ENCODE data around the gene WBP4.

WBP4 gene

GRCh38 chr13:41049480-41050440, 11.5 kb upstream of the WBP4 start:
- DNase-seq: no peak

GRCh38 chr13:41052441-41052840, 8.9 kb upstream of the WBP4 start:
- DNase-seq: no peak

GRCh38 chr13:41053384-41053826, 7.9 kb upstream of the WBP4 start:
- no peak for DNase-seq

- no peak for DNase-seq
Measured at GRCh38 chr13:41054212-41054877, 7.0 kb upstream of the WBP4 start.

- DNase-seq: no peak
Measured at GRCh38 chr13:41054919-41055619, 6.2 kb upstream of the WBP4 start.

GRCh38 chr13:41056194-41056593, 5.1 kb upstream of the WBP4 start:
- no peak for DNase-seq

GRCh38 chr13:41056826-41057711, 4.2 kb upstream of the WBP4 start:
- DNase-seq: no peak

GRCh38 chr13:41058295-41059070, 2.8 kb upstream of the WBP4 start:
- DNase-seq: no peak

- DNase-seq: peak; percentile 61
Measured at GRCh38 chr13:41059456-41060081, 1.7 kb upstream of the WBP4 start.

GRCh38 chr13:41060082-41060723, 1.1 kb upstream of the WBP4 start:
- peak; percentile 93 for DNase-seq

GRCh38 chr13:41060724-41061074, 610 bp upstream of the WBP4 start:
- peak; percentile 93 for DNase-seq

- DNase-seq: no peak
Measured at GRCh38 chr13:41061914-41062837, 867 bp downstream of the WBP4 start.

GRCh38 chr13:41064493-41064892, 3.2 kb downstream of the WBP4 start:
- DNase-seq: no peak

GRCh38 chr13:41065078-41065477, 3.8 kb downstream of the WBP4 start:
- no peak for DNase-seq

GRCh38 chr13:41074523-41074922, 13.2 kb downstream of the WBP4 start:
- DNase-seq: no peak

- no peak for DNase-seq
Measured at GRCh38 chr13:41075034-41075433, 13.7 kb downstream of the WBP4 start.

- DNase-seq: no peak
Measured at GRCh38 chr13:41075485-41075884, 14.2 kb downstream of the WBP4 start.

- DNase-seq: no peak
Measured at GRCh38 chr13:41077475-41077874, 16.2 kb downstream of the WBP4 start.

- DNase-seq: no peak
Measured at GRCh38 chr13:41079725-41080124, 18.4 kb downstream of the WBP4 start.
